GM19372 (cell line): Measurements from ENCODE around the gene HOXA7.

ENCODE experiments used
- ATAC-seq: cut with Tn5 transposase; IDR thresholded peaks from one replicate; pipeline ENCODE4 v1.9.1; 2021; ENCODE audit warnings: mild to moderate bottlenecking, low read depth, moderate library complexity; ENCODE audit not compliant: unreplicated experiment

Gene HOXA7

DNA sequence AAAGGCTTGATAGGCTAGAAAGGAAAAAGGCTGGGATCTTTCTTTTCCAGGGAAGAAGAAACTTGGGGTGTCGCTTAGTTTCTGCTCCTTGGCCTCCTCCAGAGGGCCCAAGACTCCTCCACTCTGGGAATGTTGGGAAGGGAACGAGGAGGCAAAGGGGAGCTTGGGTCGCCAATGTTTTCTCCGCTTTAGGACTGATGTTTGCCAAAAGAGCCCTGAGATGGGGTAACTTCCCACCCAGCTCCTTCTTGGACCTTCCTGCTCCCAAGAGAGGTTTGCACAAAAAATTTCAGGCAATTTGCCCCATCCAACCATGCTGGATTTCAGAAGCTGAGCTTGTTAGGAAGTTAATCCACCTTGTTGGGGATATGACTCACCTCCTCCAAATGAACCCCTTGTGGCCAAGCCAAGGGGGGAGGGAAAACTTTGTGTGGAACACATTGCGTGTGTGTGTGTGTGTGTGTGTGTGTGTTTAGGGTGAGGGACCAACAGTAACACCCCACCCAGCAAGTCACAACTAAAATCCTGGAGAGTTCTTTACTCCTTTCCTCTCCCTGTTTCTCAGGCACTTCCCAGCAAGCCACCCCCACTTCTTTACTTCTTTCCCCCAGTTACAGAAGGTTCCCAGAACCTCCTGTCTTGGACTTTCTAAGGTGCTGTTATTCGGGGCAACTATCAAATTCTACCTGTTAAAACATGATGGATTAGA lies 45.3 kb downstream of the HOXA7 start:
- no peak for ATAC-seq

DNA sequence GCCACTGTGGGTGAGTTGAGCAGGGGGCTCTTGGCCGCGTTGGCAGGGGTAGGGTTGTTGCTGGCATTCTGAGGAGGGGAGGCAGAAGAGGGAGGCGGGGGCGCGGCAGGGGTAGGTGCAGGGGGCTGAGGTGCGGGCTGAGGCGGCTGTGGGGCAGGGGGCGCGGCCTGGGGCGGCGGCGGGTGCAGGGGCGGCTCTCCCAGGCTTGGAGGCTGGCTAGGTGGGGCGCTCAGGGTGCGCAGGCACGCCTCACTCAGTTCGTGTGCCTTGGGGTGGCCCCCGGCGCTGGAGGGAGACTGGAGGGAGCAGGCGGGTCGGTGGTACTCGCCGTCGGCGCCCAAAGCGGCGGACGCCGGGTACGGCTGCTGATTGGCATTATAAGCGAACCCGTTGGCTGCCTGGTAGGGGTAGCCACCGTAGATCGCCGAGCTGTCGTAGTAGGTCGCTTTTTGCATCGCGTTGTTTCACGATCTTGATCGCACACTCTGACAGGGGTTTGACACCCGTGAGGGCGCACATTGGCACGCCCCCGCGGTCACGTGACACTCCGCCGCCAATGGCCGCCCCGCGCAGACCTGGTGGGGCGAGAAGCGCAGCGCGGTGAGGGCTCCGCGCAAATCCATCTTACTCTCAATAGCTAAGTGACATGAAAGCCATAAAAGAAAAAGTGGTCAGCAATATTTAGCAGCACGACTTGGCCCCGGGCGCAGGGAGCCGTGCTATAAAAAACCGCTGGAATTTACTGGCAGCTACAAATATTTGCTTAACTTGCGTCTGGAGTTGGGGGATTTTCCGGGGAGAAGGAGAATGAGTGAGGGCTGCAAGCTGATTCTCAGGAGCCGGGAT lies 46.1 kb downstream of the HOXA7 start:
- ATAC-seq = no peak

DNA sequence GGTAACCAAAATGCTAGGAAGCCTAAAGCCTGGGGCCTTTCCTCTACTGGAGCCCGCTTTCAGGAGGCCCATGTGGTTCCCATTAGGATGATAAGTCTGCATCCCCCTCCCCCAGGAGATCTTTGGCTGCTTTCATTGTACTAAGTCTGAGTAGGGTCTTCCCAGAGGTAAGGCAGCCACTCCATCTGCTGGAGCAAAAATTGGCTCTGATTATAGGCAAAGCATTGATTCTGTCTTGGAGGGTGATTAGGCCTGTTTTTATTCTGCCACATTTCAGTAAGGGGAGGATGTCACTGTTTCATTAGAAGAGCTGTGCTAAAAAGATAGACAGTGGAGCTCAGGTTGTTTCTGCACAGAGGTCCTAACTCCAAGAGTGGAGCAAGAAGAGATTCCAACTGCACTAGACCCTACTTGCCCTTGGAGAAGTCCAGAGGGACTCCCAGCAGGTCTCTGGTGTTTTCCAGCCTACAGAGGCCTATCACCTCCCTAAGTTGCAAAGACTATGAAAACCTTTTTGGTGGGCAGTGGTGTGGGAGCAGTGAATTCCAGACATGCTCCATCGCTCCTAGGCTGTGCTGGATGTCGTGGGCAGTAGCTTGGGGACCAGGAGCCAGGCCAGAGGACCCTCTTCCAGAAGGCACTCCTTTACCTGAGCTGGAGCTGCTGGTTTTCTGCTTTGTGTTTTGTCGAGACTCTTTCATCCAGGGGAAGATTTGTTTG lies 46.8 kb downstream of the HOXA7 start:
- ATAC-seq = no peak

DNA sequence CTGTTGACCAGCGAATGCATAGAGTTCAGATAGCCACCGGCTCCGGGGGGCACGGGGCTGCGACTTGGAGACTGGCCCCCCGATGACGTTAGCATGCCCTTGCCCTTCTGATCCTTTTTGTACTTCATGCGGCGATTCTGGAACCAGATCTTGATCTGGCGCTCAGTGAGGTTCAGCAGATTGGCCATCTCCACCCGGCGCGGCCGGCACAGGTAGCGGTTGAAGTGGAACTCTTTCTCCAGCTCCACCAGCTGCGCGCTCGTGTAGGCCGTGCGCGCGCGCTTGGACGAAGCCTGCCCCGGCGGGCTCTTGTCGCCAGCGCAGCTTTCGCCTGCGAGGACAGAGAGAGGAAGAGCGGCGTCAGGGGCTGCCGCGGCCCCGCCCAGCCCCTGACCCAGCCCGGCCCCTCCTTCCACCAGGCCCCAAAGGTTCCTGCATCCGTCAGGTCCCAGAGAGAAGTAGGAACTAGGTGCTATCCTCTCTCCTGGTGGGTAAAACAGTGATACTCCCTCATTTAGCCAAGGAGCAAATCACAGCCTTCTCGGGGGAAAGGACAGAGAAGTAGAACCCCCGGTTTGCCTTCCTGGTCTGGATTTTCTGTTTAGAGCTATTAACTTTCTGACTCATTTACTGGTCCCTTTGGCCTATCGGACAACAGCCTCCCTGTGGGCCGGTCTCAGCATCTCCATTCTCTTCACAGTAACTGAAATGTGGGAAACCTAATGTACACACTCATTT lies 47.9 kb downstream of the HOXA7 start:
- ATAC-seq = no peak

DNA sequence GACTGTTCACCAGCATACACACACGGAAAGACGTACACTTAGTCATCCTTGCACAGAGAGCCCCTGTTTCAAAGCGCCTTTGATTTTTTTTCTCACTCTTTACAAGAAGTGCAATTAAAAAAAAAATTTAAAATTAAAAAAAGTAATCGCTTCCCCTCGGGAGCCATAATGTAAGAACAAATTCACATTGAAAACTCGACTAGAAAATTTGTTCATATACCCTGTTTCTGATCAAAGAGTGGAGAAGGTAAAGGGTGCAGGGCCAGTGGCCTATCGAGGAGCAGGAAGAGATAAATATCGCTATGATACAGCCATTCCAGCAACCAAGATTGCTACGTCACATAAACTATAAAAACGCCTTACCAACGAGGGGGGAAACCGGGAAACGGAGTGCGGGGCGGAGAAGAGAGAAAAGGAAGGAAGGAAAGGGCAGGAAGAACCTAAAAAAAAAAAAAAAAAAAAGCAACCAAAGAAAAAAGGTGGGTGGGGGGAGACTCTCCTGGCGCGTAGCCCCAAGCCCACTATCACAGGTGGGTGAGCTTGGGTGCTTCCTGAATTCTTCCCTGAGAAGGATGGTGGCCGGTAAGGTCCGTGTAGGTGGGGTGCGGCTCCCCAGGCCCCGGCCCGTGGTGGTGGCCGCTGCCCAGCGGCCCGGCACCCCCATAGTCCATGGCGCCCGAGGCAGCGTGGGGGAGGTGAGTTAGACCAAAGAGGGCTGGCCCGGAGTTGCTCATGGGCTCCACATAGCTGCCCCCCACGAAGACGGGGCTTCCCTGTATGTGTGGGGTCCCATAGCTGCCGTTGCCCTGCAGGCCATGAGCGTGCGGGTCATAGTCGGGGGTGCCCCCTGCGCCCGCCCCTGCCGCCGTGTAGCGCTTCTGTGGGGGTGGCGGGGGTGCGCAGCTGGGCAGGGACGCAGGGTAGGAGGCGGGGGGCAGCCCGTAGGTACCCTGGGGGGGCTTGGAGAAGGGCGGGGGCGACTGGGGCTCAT lies 48.8 kb downstream of the HOXA7 start:
- no peak for ATAC-seq

DNA sequence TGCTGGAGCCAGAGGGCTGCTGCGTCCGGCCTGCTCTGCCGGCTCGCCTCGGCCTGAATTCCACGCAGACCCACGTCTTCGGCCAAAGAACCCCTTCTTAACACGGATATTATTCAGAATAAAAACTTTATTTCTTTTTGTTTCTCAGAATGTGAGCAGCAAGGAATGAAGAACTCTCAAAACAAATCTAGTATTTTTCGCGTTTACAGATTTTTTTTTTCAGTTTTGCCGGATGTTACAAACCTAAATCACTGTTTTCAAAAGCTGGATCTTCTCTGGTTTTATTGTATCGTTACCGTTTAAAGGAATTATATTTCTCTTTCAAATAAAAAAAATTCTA lies 49.6 kb downstream of the HOXA7 start:
- no peak for ATAC-seq

DNA sequence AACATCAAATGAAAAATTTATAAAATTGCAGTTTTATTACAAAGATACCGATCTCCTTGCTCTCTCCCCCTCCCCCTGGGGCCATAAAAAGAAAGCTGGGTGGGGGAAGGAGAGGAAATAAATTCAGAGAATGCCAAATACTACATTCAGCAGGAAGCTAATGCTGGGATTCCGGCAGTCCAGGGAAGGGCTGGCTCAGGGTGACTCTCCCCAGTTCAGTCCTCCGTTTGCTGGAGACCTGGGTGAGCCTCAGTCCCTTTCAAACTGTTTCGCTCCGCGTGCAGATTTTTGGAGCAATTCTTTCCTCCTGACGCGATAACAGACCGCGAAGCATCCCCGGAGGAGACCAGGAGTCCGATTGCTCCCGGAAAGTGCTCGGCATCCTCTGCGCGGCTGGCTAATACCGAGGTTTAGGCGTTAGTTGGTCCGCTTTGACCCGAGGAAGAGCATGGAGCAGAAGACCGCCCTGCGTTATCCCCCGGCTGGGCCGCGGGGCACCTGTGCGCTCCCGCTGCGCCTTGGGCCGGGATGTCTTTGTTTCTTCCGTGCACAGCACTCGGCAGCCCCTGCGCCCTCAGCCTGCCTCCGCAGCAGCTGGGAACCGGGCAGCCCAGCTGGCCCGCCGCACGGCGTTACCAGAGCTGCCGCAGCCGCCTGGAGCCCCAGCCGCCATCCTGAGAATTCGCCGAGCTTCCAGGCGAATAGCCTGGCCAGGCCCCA lies 50.1 kb downstream of the HOXA7 start:
- ATAC-seq = no peak

DNA sequence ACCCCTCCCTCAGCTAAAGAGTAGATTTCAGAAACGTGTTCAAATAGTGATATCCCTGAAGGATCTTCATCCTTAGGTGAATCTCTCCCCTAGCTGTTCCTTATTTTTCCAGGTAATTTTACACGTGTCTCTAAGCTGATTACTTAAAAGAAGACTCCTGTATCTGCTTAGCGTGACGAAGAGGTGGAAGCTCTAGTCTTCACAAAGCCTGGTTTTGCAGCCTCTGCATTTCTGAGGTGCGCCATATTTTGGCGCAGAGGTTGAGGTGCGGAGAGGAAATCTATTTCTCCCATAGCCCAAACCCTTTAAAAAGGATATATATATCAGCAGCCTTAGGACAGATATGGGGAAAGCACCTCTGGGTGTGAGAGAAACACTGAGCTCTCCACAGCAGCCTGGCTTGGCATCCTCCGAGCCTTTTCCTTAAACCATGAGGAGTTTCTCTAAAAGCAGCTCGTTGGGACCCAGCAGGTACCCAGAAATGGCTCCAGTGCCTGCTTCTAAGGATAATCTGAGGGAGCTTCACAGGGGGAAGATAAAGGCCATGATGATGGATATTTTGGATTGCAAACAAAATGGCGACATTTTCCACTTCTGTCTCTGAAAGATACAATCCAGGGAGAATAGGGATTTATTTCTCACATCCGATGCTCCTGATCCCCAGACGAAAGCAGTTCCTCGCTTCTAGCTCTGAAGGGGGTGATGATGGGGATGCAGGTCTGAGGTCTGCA lies 51.0 kb downstream of the HOXA7 start:
- no peak for ATAC-seq

DNA sequence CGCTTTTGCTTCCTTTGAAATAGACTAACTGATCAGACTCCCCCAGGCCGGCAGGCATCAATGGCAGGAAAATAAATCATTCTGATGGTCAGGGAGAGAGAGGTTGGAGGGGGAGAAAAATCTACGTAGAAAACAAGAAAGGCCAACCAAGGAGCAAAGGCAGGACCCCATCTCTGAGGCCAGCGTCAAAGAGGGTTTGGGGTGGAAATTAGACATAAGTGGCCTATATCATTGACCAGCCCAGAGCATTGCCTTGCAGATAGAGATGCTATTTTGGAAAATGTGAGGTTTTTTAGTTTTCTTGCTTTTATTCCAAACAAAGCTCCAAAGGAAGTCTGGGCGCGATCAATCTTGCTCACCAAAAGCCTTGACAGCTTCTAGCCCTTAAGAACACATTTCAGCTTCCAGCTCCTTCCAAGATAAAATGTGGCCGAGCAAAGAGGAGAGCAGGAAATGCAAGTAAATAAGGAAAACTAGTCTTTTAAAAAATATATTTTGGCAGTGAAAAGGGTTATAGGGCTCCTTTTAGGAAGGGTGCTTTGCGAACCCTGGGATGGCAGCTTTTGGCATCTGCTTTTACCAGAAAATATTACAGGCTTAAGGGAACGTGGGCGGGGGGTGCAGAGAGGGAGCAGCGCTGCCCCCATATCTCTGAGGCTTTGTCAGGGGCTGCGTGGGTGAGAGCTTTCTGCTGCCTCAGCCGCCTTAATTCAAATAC lies 52.0 kb downstream of the HOXA7 start:
- no peak for ATAC-seq
